Progenitor cell of endocrine pancreas (in vitro differentiated cells): ENCODE results near the gene SYT14. TPM values are rescaled to one million over a fixed set of nuclear protein-coding genes. Genes with fewer than 3 reads are reported as not detected.
A peak's percentile ranks its signal among the peaks of the same experiment; 100 is the strongest.
"Not testable (repeated sequence)": the region's sequence is repeated elsewhere in the genome, so short reads cannot be mapped to it uniquely, and the experiment has no call there.

Source experiments
- DNase-seq: peaks from one replicate; pipeline ENCODE4 v3.0.0; 2021; ENCODE audit warnings: low spot score; ENCODE audit not compliant: unreplicated experiment
- H3K27ac Mint-ChIP-seq: 2 replicates; pipeline ENCODE4 v1.8.0; 2021; ENCODE audit warnings: mild to moderate bottlenecking, moderate library complexity, mixed read lengths
- H3K27me3 Mint-ChIP-seq: 2 replicates; pipeline ENCODE4 v1.8.0; 2021; ENCODE audit warnings: mixed read lengths
- H3K36me3 Mint-ChIP-seq: 2 replicates; pipeline ENCODE4 v1.8.0; 2022; ENCODE audit warnings: mixed read lengths; ENCODE audit not compliant: insufficient read depth
- H3K4me1 Mint-ChIP-seq: 2 replicates; pipeline ENCODE4 v1.8.0; 2021; ENCODE audit warnings: low read depth, mixed read lengths
- H3K4me3 Mint-ChIP-seq: 2 replicates; pipeline ENCODE4 v1.8.0; 2021; ENCODE audit warnings: low read depth, mild to moderate bottlenecking, moderate library complexity, mixed read lengths
- H3K9me3 Mint-ChIP-seq: 2 replicates; pipeline ENCODE4 v1.8.0; 2021; ENCODE audit warnings: low read depth, mixed read lengths
- CTCF ChIP-seq: fragments of 200-600 bp; sonication (generic); IDR thresholded peaks from one replicate; pipeline ENCODE4 v1.5.0; 2021; ENCODE audit warnings: antibody characterized with exemption, mild to moderate bottlenecking; ENCODE audit not compliant: unreplicated experiment
- total RNA-seq: library from RNA; stranded (reverse); gene quantifications from 2 replicates; pipeline ENCODE4 v1.2.1, GENCODE V29; 2021

SYT14 gene
- total RNA-seq, 1 donor from 2014 or later, result 3.7 TPM

DNA sequence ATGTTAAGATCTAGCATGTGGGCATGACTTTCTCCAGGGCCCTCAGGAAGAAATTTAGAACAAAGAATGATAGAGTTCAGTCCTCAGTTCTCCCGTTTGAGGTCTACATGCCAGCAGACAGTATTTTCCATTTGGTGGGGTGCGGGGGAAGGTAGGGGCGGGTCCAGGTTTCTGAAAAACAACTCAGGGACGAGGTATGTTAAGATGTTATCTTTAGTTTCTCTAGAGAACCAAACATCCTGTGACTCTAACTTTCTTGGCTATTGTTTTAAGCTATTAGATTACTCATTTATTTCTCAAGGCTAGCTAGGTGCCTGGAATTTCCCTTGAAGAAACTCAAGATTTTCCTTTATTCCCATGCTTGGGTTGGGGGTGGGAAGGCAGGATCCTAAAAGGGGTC is 42.3 kb upstream of the SYT14 start:
- TF ChIP-seq CTCF, result no peak
- Mint-ChIP-seq H3K27ac (no peak overlapping the region), H3K36me3 (no peaks in the 10 kb centered on the region), H3K9me3 (no peaks in the 10 kb centered on the region), H3K27me3 (no peaks in the 10 kb centered on the region), H3K4me1 (no peaks in the 10 kb centered on the region), H3K4me3 (no peak overlapping the region)
- DNase-seq, result no peak

DNA sequence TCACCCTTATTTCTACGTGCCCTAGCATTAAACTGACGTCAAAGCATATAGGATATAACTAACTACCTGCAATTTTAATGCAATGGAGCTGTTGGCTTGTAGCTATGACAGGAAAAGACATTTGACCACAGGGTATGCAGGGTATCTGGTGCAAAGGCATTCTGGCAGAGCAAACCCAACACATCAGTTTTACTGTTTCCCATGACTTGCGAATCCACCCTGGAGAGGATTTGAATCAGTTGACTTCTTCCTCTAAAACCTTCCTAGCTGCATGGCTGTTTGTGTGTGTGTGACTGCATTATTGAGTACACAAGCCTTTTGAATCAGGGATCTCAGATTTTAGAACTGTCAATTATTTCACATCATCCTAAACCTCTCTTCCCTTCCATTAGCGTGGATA is 41.7 kb upstream of the SYT14 start:
- H3K27ac Mint-ChIP-seq, result no peak overlapping the region
- no peak for TF ChIP-seq CTCF
- H3K4me1 Mint-ChIP-seq, result no peaks in the 10 kb centered on the region
- H3K4me3 Mint-ChIP-seq, result no peak overlapping the region
- DNase-seq, result no peak
- H3K36me3 Mint-ChIP-seq, result no peaks in the 10 kb centered on the region
- no peaks in the 10 kb centered on the region for H3K9me3 Mint-ChIP-seq
- H3K27me3 Mint-ChIP-seq, result no peaks in the 10 kb centered on the region

DNA sequence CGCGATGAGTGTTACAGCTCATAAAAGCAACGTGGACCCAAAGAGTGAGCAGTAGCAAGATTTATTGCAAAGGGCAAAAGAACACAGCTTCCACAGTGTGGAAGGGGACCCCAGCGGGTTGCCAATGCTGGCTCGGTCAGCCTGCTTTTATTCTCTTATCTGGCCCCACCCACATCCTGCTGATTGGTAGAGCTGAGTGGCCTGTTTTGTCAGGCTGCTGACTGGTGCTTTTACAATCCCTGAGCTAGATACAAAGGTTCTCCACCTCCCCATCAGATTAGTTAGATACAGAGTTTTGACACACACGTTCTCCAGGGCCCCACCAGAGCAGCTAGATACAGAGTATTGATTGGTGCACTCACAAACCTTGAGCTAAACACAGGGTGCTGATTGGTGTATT is 39.7 kb upstream of the SYT14 start:
- H3K36me3 Mint-ChIP-seq, H3K4me1 Mint-ChIP-seq, H3K9me3 Mint-ChIP-seq, H3K27ac Mint-ChIP-seq, H3K27me3 Mint-ChIP-seq, H3K4me3 Mint-ChIP-seq, DNase-seq: not testable (repeated sequence)

GRCh38 chr1:209898851-209899250 is 39.2 kb upstream of the SYT14 start:
- H3K4me1 Mint-ChIP-seq, H3K9me3 Mint-ChIP-seq, H3K36me3 Mint-ChIP-seq, DNase-seq, H3K4me3 Mint-ChIP-seq, H3K27ac Mint-ChIP-seq, H3K27me3 Mint-ChIP-seq: not testable (repeated sequence)

GRCh38 chr1:209899948-209900347 is 38.1 kb upstream of the SYT14 start:
- no peaks in the 10 kb centered on the region for H3K4me1 Mint-ChIP-seq
- H3K4me3 Mint-ChIP-seq, result no peak overlapping the region
- DNase-seq, result no peak
- no peaks in the 10 kb centered on the region for H3K9me3 Mint-ChIP-seq
- no peaks in the 10 kb centered on the region for H3K27me3 Mint-ChIP-seq
- TF ChIP-seq CTCF, result peak; percentile 28
- H3K27ac Mint-ChIP-seq, result no peak overlapping the region
- H3K36me3 Mint-ChIP-seq, result no peaks in the 10 kb centered on the region

DNA sequence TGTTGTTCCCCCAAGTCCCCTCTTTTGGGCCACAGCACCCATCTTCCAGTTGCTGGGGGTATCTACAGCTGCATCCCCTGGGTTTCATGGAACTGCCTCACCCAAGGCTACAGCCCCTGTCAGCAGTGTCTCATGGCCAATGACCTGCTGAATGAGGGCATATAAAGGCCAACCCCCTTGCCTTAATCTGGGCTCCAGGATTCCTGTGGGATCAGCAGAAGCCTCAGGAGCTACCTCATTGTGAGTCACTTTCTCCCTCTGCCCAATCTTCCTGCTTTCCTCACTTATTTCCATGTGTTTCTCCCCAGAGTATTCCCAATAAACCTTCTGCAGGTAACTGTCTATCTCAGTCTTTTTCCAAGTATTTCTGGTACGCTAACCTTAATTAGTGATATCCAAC is 37.3 kb upstream of the SYT14 start:
- no peak for DNase-seq
- Mint-ChIP-seq H3K27ac (no peak overlapping the region), H3K9me3 (peaks cover 2% of the 10 kb centered on the region), H3K4me1 (no peaks in the 10 kb centered on the region), H3K27me3 (no peaks in the 10 kb centered on the region), H3K4me3 (no peak overlapping the region), H3K36me3 (no peaks in the 10 kb centered on the region)
- TF ChIP-seq CTCF, result no peak
